Activated CD8-positive, alpha-beta memory T cell treated with anti-CD3 and anti-CD28 coated beads for 48 hours (primary cell): ENCODE data around the gene ADAM12.

Experiments used
- DNase-seq, 3 experiments: peaks; one replicate each; pipeline ENCODE4 v3.0.0-alpha.2; 2020; ENCODE audit warnings: low read depth in 2 of 3, low spot score in 2 of 3

ADAM12 gene

GRCh38 chr10:126317751-126318150 lies 70.5 kb downstream of the ADAM12 start:
- DNase-seq: no peak

- DNase-seq: no peak
Observed at GRCh38 chr10:126315494-126316177, 72.6 kb downstream of the ADAM12 start.

- DNase-seq: no peak
Observed at GRCh38 chr10:126314863-126315493, 73.3 kb downstream of the ADAM12 start.

DNA sequence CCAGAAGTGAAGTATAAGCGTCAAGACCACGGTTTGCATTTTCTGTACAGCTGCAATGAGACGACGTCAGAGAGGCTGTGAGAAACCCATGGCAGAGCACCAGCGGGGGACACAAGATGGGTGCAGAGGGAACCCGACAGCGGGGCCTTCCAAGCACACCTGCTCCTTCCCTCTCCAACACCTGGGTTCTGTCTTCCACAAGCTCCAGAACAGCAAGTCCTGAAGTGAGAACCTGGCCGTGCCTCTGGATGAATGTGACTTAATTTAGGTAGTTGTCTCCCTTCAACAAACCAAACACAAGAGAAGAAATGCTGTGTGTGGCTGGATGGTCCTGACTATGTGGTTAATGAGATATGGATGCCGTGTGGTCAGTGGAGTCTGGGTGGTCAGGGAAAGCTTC lies 76.1 kb downstream of the ADAM12 start:
- no peak for DNase-seq

DNA sequence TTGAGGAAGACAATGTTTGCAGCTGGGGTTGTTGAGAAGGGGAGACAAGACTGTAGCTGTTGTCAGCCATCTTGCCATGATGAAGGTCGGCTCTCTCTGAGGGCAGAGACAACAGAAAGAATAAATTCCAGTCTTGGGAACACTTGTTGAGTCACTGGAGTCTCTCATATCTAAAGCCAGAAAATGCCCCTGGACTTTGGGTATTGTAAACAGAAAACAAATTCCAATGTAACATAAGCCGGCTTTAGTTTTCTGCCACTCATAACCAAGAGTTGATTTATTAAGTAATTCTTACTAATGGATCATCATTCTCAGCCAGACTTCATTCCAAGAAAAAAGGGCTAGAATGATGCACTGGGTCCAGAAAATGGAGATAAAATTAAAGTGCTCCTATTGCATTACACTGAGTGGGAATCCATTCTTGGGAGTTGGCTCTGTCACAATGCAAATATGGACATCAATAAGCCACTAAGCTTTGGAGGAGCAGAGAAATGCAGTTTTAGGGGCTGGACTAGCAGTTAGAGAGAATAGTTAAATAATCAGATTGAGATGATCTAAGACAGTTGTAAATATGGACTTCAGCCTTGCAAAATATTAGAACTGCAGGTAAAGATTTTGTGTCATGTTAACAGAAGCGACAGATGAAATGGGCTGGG lies 78.9 kb downstream of the ADAM12 start:
- no peak for DNase-seq

DNA sequence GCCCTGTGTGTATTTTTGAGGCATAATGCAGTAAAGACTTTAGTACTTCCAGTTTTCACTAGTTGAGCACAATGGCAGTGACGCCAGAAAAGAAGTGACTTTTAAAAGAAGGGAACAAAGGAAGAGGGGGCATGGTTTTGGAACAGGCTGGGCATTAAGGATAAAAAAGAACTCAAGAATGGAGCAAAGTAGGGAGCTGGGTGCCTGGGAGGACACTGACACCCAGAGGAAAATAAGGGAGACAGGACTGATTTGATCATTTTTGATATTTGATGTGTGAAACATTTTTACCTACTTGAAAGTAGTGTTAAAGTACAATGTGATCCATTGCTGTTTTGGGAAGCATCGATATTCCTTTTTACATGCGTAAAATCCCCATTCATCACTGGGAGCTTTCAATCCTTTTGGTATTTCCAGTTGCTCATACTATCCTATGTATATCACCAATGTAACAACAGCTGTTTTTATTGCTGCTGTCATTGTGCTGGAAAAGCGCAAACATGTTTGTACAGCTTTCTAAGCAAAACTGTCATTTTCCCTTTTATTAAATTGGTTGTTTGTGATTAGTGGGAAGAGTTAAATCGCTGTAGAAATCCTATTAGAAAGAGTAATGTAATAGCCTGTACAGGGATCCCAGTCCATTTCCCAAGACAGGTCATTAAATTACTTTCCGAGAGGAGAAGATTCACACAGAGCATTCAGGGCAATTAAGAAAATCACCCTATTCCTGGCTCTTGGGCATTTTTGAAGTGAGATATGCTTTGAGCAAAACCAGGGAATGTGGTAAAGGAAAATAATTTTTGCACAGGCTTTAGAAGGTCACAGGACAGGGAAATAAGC lies 85.2 kb downstream of the ADAM12 start:
- DNase-seq: no peak

DNA sequence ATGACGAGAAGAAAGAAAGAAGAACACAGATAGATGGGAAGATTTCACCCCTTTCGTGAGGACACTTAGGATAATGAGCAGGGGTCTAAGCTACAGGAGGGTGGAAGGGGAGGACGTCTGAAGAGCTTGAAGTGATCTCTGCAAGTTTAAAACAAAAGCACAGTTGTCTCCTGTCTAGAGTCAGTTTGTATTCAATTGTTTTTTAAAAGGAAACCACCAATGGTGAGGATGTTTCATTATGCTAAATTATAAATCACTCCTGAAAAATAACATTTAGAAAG lies 85.9 kb downstream of the ADAM12 start:
- no peak for DNase-seq

GRCh38 chr10:126301701-126302475 lies 86.4 kb downstream of the ADAM12 start:
- no peak for DNase-seq

- DNase-seq: no peak
Observed at GRCh38 chr10:126294451-126294850, 93.8 kb downstream of the ADAM12 start.

DNA sequence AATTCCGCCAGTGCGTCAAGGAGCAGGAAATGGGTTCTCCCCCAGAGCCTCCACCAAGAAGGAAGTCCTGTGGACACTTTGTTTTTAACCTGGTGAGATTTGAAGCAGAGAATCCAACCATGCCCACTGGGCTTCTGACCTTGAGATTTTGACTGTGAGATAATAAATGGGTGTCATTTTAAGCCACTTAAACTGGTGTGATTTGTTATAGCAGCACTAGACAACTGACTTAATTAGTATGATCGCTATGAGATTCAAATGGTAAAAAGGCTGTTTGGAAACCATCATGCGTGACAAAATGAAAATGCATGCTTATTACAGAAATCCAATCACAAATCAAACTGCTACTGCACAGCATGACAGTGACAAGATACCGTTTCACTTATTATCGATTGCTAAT lies 98.0 kb downstream of the ADAM12 start:
- no peak for DNase-seq

GRCh38 chr10:126288547-126289493 lies 99.5 kb downstream of the ADAM12 start:
- DNase-seq: no peak

- DNase-seq: no peak
Observed at GRCh38 chr10:126286256-126286780, 102.0 kb downstream of the ADAM12 start.

DNA sequence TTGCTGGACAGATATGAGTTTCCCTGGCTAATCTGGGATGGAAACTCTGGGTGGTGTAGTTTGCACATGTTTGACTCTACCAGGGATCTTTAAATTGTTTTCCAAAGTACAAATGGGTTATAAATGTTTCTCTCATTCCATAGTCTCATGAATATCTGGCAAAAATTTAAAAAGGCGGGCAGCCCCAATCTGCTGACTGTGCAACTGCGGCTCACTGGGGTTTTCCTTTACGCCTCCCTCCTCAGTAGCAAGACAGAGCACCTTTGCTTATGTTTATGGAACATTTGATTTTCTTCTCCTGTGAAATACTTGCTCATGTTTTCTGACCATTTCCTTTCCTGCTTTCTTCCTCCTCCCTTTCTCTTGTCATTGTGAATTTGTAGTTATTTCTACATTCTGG lies 105.0 kb downstream of the ADAM12 start:
- DNase-seq: no peak

- no peak for DNase-seq
Observed at GRCh38 chr10:126278851-126279250, 109.4 kb downstream of the ADAM12 start.

DNA sequence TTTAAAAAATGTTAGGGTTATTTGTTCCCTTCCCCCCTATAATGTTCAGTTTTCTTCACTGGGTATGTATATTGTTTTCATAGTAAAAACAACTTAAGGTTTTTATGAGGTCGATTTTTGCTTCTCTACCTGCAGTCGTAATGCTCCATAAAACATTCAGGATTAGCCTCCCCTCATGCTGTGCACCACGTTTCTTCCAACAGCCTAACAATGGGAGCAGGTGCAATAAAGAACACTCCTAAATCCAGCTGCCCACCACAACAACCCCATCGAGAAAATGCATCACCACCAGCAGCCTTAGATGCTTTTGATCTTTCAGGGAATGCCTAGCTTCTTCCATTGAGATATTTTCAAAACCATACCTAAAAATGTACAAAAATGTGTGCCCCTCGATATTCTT lies 111.1 kb downstream of the ADAM12 start:
- no peak for DNase-seq

GRCh38 chr10:126272526-126272925 lies 115.8 kb downstream of the ADAM12 start:
- DNase-seq: no peak

- DNase-seq: no peak
Observed at GRCh38 chr10:126270111-126270510, 118.2 kb downstream of the ADAM12 start.

- no peak for DNase-seq
Observed at GRCh38 chr10:126268013-126268920, 120.0 kb downstream of the ADAM12 start.
